ENCODE results near the gene ERAP2.

GRCh38 chr5:96875791-96876291 lies 459 bp upstream of the ERAP2 start:
- TF ChIP-seq, protein P1, sequence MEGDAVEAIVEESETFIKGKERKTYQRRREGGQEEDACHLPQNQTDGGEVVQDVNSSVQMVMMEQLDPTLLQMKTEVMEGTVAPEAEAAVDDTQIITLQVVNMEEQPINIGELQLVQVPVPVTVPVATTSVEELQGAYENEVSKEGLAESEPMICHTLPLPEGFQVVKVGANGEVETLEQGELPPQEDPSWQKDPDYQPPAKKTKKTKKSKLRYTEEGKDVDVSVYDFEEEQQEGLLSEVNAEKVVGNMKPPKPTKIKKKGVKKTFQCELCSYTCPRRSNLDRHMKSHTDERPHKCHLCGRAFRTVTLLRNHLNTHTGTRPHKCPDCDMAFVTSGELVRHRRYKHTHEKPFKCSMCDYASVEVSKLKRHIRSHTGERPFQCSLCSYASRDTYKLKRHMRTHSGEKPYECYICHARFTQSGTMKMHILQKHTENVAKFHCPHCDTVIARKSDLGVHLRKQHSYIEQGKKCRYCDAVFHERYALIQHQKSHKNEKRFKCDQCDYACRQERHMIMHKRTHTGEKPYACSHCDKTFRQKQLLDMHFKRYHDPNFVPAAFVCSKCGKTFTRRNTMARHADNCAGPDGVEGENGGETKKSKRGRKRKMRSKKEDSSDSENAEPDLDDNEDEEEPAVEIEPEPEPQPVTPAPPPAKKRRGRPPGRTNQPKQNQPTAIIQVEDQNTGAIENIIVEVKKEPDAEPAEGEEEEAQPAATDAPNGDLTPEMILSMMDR (IDR thresholded peaks at IDR 0.05): no peak
- TF ChIP-seq POLR2AphosphoS5 (IDR thresholded peaks at IDR 0.05; ENCODE audit: insufficient read depth in 1 of 2, low read depth in 1 of 2): no peak
- no peak for TF ChIP-seq POLR2A (IDR thresholded peaks at IDR 0.05)
